ENCODE measurements around the gene MED23.

Gene MED23

DNA sequence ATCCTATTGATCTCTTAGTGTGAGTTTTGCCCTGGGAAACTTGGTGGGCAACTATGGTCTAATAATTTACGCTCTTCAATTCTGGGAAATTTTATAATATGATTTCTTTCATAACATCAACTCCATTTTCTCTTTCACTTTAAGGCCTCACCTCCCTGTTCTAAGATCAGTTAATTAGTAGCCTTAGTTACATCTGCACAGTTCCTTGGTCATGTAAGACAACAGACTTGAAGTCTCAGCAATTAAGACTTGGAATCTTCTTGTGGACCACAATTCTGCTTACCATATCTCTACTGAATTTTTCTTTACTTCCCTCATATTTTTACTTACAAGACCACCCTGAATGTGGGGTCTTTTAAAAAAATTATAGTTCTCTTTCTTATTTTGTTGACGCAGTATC is 17.8 kb upstream of the MED23 start:
- Histone ChIP-seq H3K27ac (no peak overlapping the region), H3K4me1 (ENCODE audit: low read depth, poor library complexity, severe bottlenecking) (peaks cover 7% of the 10 kb centered on the region), H3K9ac (no peak overlapping the region), H3K4me2 (no peak overlapping the region), H4K20me1 (ENCODE audit: insufficient read depth) (no peaks in the 10 kb centered on the region), H3K4me3 (IDR thresholded peaks at IDR 0.05; ENCODE audit: insufficient read depth, low read depth, low read length) (no peak overlapping the region), H3K27me3 (ENCODE audit: insufficient read depth, low read depth) (no peaks in the 10 kb centered on the region), H3K79me2 (ENCODE audit: insufficient read depth, low read depth) (no peaks in the 10 kb centered on the region), H3K36me3 (ENCODE audit: insufficient read depth) (no peaks in the 10 kb centered on the region), H2AFZ (ENCODE audit: low read depth) (no peak overlapping the region)
- TF ChIP-seq CTCF (conservative IDR thresholded peaks at IDR 0.05; ENCODE audit: low read depth, low read length) = no peak

- TF ChIP-seq CTCF (conservative IDR thresholded peaks at IDR 0.05; ENCODE audit: low read depth, low read length) = no peak
- no peaks in the 10 kb centered on the region for H3K79me2 ChIP-seq (ENCODE audit: insufficient read depth, low read depth)
- no peak overlapping the region for H3K4me2 ChIP-seq
Measured at GRCh38 chr6:131644921-131645320, 16.9 kb upstream of the MED23 start.

DNA sequence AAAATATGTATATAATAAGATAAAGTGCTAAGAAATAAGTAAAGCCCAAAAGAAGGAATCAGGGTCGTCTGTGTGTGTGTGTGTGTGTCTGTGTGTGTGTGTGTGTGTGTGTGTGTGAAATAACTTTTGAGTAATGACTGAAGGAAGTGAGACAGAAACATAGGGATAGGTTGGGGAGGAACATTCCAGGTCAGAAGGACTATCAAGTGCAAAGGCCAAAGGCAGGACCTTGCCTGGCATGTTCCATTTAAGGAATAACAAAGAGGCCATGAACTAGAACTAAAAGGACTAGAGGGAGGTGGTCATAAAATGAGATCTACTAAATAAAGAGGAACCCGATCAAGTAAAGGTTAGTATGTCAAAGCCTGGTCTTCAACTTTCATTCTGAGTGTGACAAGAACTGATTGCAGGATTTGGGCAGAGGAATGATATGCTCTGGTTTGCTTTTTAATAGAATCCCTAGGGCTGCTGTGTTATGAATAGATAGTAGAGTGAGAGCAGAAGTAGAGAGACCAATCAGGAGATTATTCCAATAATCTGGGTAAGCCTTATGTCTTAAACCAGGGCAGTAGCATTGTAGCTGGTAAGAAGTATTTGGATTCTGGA is 15.9 kb upstream of the MED23 start:
- Histone ChIP-seq H3K4me2 (no peak overlapping the region), H3K4me1 (ENCODE audit: low read depth, poor library complexity, severe bottlenecking) (peaks cover 25% of the 10 kb centered on the region), H3K79me2 (ENCODE audit: insufficient read depth, low read depth) (no peaks in the 10 kb centered on the region), H3K36me3 (ENCODE audit: insufficient read depth) (no peaks in the 10 kb centered on the region), H3K9ac (no peak overlapping the region), H4K20me1 (ENCODE audit: insufficient read depth) (no peaks in the 10 kb centered on the region), H3K27me3 (ENCODE audit: insufficient read depth, low read depth) (no peaks in the 10 kb centered on the region), H2AFZ (ENCODE audit: low read depth) (no peak overlapping the region), H3K4me3 (IDR thresholded peaks at IDR 0.05; ENCODE audit: insufficient read depth, low read depth, low read length) (no peak overlapping the region), H3K27ac (no peak overlapping the region)
- no peak for TF ChIP-seq CTCF (conservative IDR thresholded peaks at IDR 0.05; ENCODE audit: low read depth, low read length)

More at GRCh38 chr6:131644921-131645320, 16.9 kb upstream of the MED23 start:
- H3K9ac ChIP-seq = no peak overlapping the region
- no peaks in the 10 kb centered on the region for H3K36me3 ChIP-seq (ENCODE audit: insufficient read depth)
- no peak overlapping the region for H3K4me3 ChIP-seq (IDR thresholded peaks at IDR 0.05; ENCODE audit: insufficient read depth, low read depth, low read length)
- H3K4me1 ChIP-seq (ENCODE audit: low read depth, poor library complexity, severe bottlenecking) = peaks cover 17% of the 10 kb centered on the region
- no peaks in the 10 kb centered on the region for H3K27me3 ChIP-seq (ENCODE audit: insufficient read depth, low read depth)
- H3K27ac ChIP-seq = no peak overlapping the region
- H4K20me1 ChIP-seq (ENCODE audit: insufficient read depth) = no peaks in the 10 kb centered on the region
- H2AFZ ChIP-seq (ENCODE audit: low read depth) = no peak overlapping the region

GRCh38 chr6:131642987-131643611 is 15.1 kb upstream of the MED23 start:
- Histone ChIP-seq H3K4me3 (IDR thresholded peaks at IDR 0.05; ENCODE audit: insufficient read depth, low read depth, low read length) (no peak overlapping the region), H4K20me1 (ENCODE audit: insufficient read depth) (no peaks in the 10 kb centered on the region), H3K4me1 (ENCODE audit: low read depth, poor library complexity, severe bottlenecking) (peaks cover 28% of the 10 kb centered on the region), H3K79me2 (ENCODE audit: insufficient read depth, low read depth) (no peaks in the 10 kb centered on the region), H3K9ac (no peak overlapping the region), H3K4me2 (no peak overlapping the region), H3K27ac (no peak overlapping the region), H3K36me3 (ENCODE audit: insufficient read depth) (no peaks in the 10 kb centered on the region), H3K27me3 (ENCODE audit: insufficient read depth, low read depth) (no peaks in the 10 kb centered on the region), H2AFZ (ENCODE audit: low read depth) (no peak overlapping the region)
- no peak for TF ChIP-seq CTCF (conservative IDR thresholded peaks at IDR 0.05; ENCODE audit: low read depth, low read length)
